ENCODE data around the gene LRRN3.

GRCh38 chr7:111108496-111108895 is 17.6 kb downstream of the LRRN3 start:
- TF ChIP-seq POLR2A (IDR thresholded peaks at IDR 0.05), result no peak
- no peak for TF ChIP-seq CTCF (IDR thresholded peaks at IDR 0.05)
